HepG2 (cell line): ENCODE data around the gene SDC4. TPM values are rescaled to one million over a fixed set of nuclear protein-coding genes. Genes with fewer than 3 reads are reported as not detected.
A peak's percentile ranks its signal among the peaks of the same experiment; 100 is the strongest.

Experiments used
- KMT2A ChIP-seq: sonication (generic); formaldehyde crosslinking; IDR thresholded peaks from 2 replicates; pipeline ENCODE4 v1.4.0; 2020; ENCODE audit warnings: missing genetic modification reagents
- MAZ ChIP-seq, 2 experiments: sonication (generic) in 1 of 2; formaldehyde crosslinking in 1 of 2; IDR thresholded peaks; 2 replicates each; pipeline versions ENCODE4 v1.5.0 to v1.6.1; 2012 to 2020; ENCODE audit warnings: low read depth in 2 of 2, mild to moderate bottlenecking in 2 of 2, borderline replicate concordance in 1 of 2, improper control_type of control experiment in 1 of 2, low read length in 1 of 2, missing genetic modification reagents in 1 of 2, moderate library complexity in 1 of 2
- MTA1 ChIP-seq: sonication (generic); formaldehyde crosslinking; IDR thresholded peaks from 2 replicates; pipeline ENCODE4 v1.4.0; 2020; ENCODE audit warnings: missing genetic modification reagents, mild to moderate bottlenecking, borderline replicate concordance
- SNRNP70 ChIP-seq: fragments of 200-400 bp; formaldehyde crosslinking; IDR thresholded peaks from 2 replicates; pipeline ENCODE4 v1.6.1; 2017; ENCODE audit warnings: mild to moderate bottlenecking, low read depth, low read length, moderate library complexity
- SP4 ChIP-seq: sonication (generic); formaldehyde crosslinking; IDR thresholded peaks from 2 replicates; pipeline ENCODE4 v1.8.1; 2023; ENCODE audit warnings: mild to moderate bottlenecking, missing genetic modification reagents
- TBP ChIP-seq: sonication (generic); formaldehyde crosslinking; IDR thresholded peaks from 2 replicates; pipeline ENCODE4 v1.5.0; 2020; ENCODE audit warnings: missing genetic modification reagents
- TBX2 ChIP-seq: sonication (generic); formaldehyde crosslinking; IDR thresholded peaks from 2 replicates; pipeline ENCODE4 v1.5.0; 2020; ENCODE audit warnings: missing genetic modification reagents, mild to moderate bottlenecking, borderline replicate concordance
- ZNF431 ChIP-seq: sonication (generic); formaldehyde crosslinking; IDR thresholded peaks from 2 replicates; pipeline ENCODE4 v1.9.0; 2022; ENCODE audit warnings: missing genetic modification reagents, low read depth, mild to moderate bottlenecking, borderline replicate concordance
- ZNF563 ChIP-seq: sonication (generic); formaldehyde crosslinking; IDR thresholded peaks from 2 replicates; pipeline ENCODE4 v1.8.0; 2022; ENCODE audit warnings: mild to moderate bottlenecking, moderate library complexity, missing genetic modification reagents
- ZNF577 ChIP-seq: sonication (generic); formaldehyde crosslinking; IDR thresholded peaks from 2 replicates; pipeline ENCODE4 v1.4.0; 2020; ENCODE audit warnings: mild to moderate bottlenecking, low read depth, missing genetic modification reagents, borderline replicate concordance
- ZNF772 ChIP-seq: sonication (generic); formaldehyde crosslinking; IDR thresholded peaks from 2 replicates; pipeline ENCODE4 v1.5.0; 2020; ENCODE audit warnings: mild to moderate bottlenecking, missing genetic modification reagents
- polyA plus RNA-seq, 8 experiments: library from polyadenylated mRNA; depleted of rRNA in 3 of 8; stranded (reverse) in 7 of 8; unstranded in 1 of 8; fragments of >200 nt; fragmentation: Illumina TruSeq in 4 of 8; extraction: Trizol in 4 of 8; gene quantifications; 2 replicates each; pipeline versions ENCODE4 v1.2.1 to v1.2.3, GENCODE V29; 2011 to 2016; ENCODE audit warnings: low read depth in 4 of 8, missing spikeins in 1 of 8, mixed read lengths in 1 of 8; ENCODE audit not compliant: insufficient read depth in 1 of 8
- total RNA-seq, 5 experiments: library from RNA; depleted of rRNA; stranded (reverse); fragments of >200 nt; fragmentation: Illumina TruSeq; extraction: Trizol; gene quantifications; 2 replicates each; pipeline ENCODE4 v1.2.3, GENCODE V29; 2016; ENCODE audit warnings: low read depth in 1 of 5
- TF ChIP-seq, protein P1 (sequence below), 2 experiments: fragments of 450-650 bp in 1 of 2; sonication (generic) in 1 of 2; formaldehyde crosslinking in 1 of 2; IDR thresholded peaks; 2 replicates each; pipeline versions ENCODE4 v1.6.1 to v1.8.0; 2016 to 2022; ENCODE audit warnings: antibody characterized with exemption in 1 of 2, mild to moderate bottlenecking in 1 of 2, missing genetic modification reagents in 1 of 2
- TF ChIP-seq, protein P2 (sequence below): IDR thresholded peaks from 2 replicates; pipeline ENCODE4 v1.6.1; 2018; ENCODE audit warnings: missing genetic modification reagents
- TF ChIP-seq, protein P3 (sequence below): sonication (generic); formaldehyde crosslinking; IDR thresholded peaks from 2 replicates; pipeline ENCODE4 v1.5.0; 2020; ENCODE audit warnings: missing genetic modification reagents
- TF ChIP-seq, protein P4 (sequence below): IDR thresholded peaks from 2 replicates; pipeline ENCODE4 v1.6.1; 2016; ENCODE audit warnings: missing compliant biosample characterization, missing genetic modification reagents, borderline replicate concordance

The SDC4 gene
- total and polyA plus RNA-seq, 2 of the 13 experiments (the other 11 are each of a cell fraction or from before 2014, with no cell fraction given) = 49.0 to 65.1 TPM

DNA sequence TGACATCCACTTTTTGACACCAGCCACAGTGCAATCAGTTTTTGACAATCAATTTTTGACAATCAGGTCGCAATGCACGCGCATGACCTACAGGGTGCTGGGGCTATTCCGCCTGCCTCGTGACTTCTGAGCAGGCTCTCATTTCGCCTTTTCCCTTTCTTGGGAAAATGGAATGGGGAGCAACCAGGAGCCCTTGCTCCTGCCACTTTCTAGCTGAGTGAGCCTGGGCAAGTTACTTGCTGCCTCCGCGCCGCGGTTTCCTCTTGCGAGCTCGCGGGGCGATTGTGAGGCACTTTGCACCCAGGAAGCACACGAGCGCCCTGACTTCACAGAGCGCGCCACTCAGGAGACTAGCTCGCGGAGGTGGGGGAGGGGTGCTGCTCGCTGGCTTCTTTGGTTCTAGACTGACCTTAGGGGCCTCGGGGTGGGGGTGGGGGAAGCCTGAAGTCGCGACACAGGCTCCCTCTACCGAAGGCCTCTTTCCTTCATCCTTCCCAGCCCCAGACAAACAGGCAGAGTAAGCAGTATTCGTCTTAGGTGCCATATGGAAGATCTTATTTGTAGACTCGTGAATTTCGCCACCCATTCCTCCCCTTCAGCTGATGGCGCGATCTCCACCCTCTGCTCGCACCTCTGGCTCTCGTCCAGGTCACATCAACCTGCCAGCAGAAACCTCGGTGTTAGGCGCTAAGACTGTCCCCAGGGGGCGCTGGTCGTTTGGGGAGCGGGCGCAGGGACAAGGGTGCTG, 25.3 kb upstream of the SDC4 start (continued):
- TF ChIP-seq, protein P1, sequence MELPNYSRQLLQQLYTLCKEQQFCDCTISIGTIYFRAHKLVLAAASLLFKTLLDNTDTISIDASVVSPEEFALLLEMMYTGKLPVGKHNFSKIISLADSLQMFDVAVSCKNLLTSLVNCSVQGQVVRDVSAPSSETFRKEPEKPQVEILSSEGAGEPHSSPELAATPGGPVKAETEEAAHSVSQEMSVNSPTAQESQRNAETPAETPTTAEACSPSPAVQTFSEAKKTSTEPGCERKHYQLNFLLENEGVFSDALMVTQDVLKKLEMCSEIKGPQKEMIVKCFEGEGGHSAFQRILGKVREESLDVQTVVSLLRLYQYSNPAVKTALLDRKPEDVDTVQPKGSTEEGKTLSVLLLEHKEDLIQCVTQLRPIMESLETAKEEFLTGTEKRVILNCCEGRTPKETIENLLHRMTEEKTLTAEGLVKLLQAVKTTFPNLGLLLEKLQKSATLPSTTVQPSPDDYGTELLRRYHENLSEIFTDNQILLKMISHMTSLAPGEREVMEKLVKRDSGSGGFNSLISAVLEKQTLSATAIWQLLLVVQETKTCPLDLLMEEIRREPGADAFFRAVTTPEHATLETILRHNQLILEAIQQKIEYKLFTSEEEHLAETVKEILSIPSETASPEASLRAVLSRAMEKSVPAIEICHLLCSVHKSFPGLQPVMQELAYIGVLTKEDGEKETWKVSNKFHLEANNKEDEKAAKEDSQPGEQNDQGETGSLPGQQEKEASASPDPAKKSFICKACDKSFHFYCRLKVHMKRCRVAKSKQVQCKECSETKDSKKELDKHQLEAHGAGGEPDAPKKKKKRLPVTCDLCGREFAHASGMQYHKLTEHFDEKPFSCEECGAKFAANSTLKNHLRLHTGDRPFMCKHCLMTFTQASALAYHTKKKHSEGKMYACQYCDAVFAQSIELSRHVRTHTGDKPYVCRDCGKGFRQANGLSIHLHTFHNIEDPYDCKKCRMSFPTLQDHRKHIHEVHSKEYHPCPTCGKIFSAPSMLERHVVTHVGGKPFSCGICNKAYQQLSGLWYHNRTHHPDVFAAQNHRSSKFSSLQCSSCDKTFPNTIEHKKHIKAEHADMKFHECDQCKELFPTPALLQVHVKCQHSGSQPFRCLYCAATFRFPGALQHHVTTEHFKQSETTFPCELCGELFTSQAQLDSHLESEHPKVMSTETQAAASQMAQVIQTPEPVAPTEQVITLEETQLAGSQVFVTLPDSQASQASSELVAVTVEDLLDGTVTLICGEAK (IDR thresholded peaks at IDR 0.05) = no peak
- TF ChIP-seq, protein P1 (CRISPR knock-in tag; IDR thresholded peaks at IDR 0.05) = 0 out of 2 replicates have a peak, but pooled peaks have one; percentile 30
- no peak for TF ChIP-seq SNRNP70
- TF ChIP-seq SP4 (CRISPR knock-in tag) = 0 out of 2 replicates have a peak, but pooled peaks have one; percentile 21
- peak; percentile 70; the same call in 1 of the 2 replicates for TF ChIP-seq TBX2 (CRISPR knock-in tag)
- TF ChIP-seq ZNF772 = 0 out of 2 replicates have a peak, but pooled peaks have one; percentile 50
- TF ChIP-seq, protein P2, sequence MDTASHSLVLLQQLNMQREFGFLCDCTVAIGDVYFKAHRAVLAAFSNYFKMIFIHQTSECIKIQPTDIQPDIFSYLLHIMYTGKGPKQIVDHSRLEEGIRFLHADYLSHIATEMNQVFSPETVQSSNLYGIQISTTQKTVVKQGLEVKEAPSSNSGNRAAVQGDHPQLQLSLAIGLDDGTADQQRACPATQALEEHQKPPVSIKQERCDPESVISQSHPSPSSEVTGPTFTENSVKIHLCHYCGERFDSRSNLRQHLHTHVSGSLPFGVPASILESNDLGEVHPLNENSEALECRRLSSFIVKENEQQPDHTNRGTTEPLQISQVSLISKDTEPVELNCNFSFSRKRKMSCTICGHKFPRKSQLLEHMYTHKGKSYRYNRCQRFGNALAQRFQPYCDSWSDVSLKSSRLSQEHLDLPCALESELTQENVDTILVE = no peak
- TF ChIP-seq ZNF431 (CRISPR knock-in tag) = peak; percentile 49; the same call in 1 of the 2 replicates
- no peak for TF ChIP-seq MAZ (IDR thresholded peaks at IDR 0.05; ENCODE audit: borderline replicate concordance, low read depth, low read length)
- 0 out of 2 replicates have a peak, but pooled peaks have one; percentile 59 for TF ChIP-seq MAZ (CRISPR knock-in tag; IDR thresholded peaks at IDR 0.05; ENCODE audit: low read depth)
- TF ChIP-seq MTA1 (CRISPR knock-in tag) = peak; percentile 62; the same call in 1 of the 2 replicates
- no peak for TF ChIP-seq ZNF577 (CRISPR knock-in tag)
- 0 out of 2 replicates have a peak, but pooled peaks have one; percentile 19 for TF ChIP-seq ZNF563 (CRISPR knock-in tag)
- TF ChIP-seq TBP = no peak
- peak; percentile 59 for TF ChIP-seq KMT2A
- TF ChIP-seq, protein P3, sequence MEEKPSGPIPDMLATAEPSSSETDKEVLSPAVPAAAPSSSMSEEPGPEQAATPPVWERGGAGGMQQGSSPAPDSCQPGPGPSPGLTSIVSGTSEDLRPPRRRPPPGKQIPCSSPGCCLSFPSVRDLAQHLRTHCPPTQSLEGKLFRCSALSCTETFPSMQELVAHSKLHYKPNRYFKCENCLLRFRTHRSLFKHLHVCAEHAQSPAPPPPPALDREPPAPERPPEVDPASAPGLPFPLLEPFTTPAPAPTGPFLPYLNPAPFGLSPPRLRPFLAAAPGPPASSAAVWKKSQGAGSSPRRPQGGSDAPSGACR (CRISPR knock-in tag) = no peak
- TF ChIP-seq, protein P4, sequence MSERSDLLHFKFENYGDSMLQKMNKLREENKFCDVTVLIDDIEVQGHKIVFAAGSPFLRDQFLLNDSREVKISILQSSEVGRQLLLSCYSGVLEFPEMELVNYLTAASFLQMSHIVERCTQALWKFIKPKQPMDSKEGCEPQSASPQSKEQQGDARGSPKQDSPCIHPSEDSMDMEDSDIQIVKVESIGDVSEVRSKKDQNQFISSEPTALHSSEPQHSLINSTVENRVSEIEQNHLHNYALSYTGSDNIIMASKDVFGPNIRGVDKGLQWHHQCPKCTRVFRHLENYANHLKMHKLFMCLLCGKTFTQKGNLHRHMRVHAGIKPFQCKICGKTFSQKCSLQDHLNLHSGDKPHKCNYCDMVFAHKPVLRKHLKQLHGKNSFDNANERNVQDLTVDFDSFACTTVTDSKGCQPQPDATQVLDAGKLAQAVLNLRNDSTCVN = peak; percentile 51; the same call in 1 of the 2 replicates
